CD4-positive, alpha-beta T cell treated with Interleukin-17A for 1 hour (primary cell): ENCODE data around the gene CD96.
"Not testable (repeated sequence)": the region's sequence is repeated elsewhere in the genome, so short reads cannot be mapped to it uniquely, and the experiment has no call there.

Experiments used
- DNase-seq: peaks from one replicate; pipeline ENCODE4 v3.0.0-alpha.2; 2020

CD96 gene, protein sequence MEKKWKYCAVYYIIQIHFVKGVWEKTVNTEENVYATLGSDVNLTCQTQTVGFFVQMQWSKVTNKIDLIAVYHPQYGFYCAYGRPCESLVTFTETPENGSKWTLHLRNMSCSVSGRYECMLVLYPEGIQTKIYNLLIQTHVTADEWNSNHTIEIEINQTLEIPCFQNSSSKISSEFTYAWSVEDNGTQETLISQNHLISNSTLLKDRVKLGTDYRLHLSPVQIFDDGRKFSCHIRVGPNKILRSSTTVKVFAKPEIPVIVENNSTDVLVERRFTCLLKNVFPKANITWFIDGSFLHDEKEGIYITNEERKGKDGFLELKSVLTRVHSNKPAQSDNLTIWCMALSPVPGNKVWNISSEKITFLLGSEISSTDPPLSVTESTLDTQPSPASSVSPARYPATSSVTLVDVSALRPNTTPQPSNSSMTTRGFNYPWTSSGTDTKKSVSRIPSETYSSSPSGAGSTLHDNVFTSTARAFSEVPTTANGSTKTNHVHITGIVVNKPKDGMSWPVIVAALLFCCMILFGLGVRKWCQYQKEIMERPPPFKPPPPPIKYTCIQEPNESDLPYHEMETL

DNA sequence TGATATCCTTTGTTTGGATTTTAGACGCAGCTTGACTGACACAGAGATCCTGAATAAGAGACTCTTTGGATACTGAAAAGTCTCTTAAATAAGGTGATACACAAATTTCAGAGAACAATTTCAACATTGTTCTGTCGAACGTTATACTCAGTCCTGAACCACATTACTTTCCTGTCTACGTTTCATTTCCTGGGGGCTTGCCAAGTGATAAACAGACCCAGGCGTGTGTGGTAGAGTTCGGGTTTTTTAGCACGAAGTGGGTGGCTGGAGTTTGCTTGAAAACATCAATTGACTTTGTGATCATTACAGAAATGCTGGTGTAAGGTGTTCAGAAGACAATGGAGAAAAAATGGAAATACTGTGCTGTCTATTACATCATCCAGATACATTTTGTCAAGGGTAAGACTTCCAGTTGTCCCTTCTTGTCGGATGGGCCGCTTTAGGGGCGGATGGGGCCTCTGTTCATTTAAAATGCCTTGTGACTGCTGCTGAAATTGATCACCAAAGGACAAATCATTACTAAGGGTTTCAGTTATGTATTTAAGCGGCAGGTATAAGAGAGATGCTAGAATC is at the start of gene CD96:
TSS of gene CD96 (plus strand) at position 287 of the 573 bp plus-strand sequence. CDS start at position 339, 52 bp downstream.
- DNase-seq, result peak; percentile 89

DNA sequence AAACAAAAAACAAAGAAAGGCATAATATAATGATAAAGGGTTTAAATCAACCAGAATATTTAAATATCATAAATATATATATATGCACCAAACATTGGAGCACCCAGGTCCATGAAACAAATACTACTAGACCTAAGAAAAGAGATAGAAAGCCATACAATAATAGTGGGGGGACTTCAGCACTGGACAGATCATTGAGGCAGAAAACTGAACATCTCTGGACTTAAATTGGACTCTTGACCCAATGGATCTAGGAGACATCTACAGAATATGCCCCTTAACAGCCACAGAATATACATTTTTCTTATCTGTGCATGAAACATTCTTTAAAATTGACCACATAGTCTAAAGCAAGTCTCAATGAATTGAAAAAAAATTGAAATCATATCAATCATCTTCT is 48.7 kb upstream of the CD96 start:
- no peak for DNase-seq

DNA sequence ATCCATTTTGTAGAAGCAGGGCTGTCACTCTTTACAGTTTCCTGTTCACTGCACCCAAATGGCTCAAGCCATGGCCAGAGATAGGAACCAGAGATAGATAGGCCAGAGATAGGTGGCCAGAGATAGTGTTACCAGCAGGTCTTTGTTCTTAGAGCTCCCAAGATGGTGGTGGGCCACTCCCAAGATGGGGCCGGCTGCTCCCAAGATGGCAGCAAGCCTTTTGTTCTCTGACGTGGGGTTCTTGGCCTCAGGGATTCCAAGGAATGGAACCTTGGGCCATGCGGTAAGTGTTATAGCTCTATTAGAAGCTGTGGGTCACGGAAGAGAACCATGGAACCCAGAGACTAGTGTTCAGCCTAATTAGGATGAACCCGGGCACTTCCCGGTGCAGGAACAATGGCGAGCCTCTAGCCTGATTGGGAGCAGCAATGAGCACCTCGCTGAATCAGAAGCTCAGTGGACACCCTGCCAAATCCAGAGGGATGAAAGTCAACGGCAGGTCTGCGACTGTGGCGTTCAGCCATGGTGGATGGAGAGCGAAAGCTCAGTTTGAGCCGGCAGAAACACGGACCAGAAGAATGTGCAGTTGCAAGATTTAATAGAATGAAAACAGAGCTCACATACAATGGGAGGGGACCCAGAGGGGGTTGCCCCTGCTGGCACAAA is 45.0 kb upstream of the CD96 start:
- no peak for DNase-seq

DNA sequence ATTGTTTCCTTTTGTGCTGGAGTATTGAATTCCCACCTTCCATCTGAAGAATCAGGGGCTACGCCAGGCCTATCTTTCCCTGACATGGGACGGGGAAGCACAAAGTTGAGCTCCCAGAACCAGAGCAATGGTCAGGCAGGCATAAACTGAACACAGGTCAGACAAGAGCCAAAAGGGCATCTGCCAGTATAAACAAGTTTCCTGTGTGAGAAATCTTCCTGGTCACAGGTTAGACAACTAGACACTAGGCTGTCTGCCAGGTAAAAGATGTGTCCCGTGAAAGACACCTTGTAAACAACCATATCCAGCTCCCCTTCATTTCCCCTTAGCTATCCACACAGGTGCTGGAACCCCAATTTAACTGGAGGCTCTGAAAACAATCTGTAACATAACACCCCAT is 44.0 kb upstream of the CD96 start:
- DNase-seq, result no peak

DNA sequence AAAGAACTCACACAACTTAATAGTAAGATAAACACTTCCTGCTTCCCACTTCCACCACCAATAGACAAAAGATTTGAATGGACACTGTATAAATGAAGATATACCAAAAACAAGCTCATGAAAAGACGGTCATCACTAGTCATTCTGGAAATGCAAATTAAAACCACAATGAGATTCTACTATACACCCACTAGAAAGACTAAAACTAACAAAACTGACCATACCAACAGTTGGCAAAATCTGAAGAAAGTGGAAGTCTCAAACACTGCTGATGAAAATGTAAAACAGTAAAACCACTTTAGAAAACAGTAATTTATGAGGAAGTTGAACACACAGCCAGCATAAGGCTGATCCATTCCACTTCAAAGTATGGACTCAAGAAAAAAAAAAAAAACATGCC is 35.6 kb upstream of the CD96 start:
- no peak for DNase-seq

DNA sequence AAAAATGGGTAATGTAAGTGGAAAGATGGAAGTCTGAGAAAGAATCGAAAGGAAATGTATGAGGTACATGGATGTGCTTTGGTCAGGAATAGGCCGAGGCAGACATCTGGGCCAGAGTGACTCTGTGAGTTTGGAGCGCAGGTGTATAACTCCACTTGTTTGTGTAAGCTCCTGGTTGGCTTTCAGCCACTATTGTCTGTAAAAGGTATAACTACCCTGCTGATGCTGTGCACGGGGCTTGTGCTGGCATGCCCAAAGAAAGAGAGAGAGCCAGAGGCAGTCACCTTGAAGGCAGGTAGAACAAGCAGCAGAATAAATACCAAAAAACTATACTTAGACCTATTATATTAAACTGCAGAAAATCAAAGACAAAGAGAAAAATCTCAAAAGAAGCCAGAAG is 32.7 kb upstream of the CD96 start:
- DNase-seq, result no peak

DNA sequence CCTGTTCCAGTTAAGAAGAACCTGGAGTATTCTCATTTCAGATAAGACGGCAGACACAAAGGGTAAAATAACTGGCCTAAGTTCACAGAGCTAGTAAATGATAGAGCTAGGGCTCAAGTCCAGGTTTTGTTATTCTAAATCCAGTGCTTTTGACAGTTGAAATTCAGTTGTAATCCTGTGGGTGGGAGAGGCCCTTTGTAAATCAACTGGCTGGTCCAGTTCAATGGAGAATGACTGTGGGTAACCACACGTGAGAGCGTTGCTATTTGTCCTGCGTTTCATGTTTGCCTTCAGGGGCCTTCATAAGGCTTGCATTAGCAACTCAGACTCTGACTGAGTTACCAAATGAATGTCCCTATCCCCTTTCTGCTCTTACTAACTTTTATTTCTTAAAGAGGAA is 24.2 kb upstream of the CD96 start:
- DNase-seq, result no peak

DNA sequence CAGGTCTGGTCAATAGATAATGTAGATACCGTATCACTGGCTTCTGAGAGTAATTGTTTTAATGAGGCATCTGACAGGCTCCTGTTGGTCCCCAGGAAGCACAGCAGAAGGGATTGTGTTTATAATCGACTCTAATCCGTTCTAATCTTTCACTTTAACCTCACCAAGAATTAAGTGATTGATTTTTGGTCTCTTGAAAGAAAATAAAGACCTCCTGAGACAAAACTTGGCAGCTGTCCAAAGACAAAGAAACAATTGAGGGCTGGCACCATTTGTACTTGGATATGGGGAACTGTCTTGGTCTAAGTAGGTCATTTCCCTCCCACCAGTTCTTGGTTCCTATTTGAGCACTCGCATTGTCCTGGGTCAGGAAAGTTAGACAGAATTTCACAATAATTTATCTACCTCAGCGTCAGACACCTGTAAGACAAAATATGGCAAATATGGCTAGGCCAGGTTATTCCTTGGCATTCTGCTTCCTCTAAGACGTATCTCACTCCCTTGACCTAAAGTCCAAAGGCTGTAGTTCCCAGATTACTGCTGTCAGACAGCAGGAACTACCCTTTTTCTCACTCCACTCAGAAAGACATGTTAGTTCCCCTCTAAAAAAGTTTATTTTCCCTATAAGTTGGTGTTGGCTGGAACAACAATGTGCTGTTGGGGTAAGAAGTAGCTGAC is 22.7 kb upstream of the CD96 start:
- no peak for DNase-seq

DNA sequence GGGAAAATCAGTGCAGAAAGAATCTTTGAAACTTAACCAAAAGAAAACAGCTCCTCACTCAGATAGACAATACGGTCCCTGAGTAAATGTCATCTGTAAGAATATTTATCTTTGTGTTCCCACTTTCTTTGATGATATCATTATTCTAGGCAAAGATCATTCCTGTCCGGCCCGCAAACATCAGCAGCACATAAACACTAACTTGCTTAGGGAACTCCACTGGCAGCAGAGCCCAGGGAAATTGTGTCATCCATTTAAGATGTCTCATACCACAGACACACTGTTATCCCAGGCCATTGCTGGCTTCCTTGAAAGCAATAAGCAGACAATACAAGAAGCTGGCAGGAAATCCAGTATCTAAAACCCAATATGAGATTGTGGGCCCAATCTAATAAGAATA is 20.1 kb upstream of the CD96 start:
- no peak for DNase-seq

DNA sequence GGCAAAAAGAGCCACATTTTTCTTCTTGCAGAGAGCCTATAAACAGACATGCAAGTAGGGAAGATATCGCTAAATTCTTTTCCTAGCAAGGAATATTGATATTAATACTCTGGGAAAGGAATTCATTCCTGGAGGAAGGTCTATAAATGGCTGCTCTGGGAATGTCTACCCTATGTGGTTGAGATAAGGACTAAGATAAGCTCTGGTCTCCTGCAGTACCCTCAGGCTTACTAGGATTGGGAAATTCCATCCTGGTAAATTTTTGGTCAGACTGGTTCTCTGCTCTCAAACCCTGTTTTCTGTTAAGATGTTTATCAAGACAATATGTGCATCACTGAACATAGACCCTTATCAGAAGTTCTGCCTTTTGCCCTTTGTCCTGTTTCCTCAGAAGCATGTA is 17.5 kb upstream of the CD96 start:
- DNase-seq, result not testable (repeated sequence)

DNA sequence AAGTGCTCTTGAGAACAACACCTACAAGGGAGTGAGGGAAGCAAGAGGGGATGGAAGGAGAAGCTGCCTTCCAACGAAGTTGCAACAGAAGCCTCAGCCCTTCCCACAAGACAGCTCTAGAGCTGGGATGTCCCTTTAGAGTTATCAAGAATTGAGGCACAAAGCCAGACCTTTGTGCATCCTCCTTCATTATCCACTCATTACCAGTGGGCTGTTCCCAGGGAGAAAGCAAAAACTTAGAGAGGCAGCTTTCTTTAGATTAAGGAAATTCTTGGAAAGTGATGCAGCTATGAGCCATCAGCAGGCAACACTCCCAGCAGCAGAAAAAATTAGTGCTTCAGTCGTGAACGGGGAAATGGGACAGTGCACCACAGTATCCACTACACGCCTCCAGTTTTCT is 10.6 kb upstream of the CD96 start:
- no peak for DNase-seq

DNA sequence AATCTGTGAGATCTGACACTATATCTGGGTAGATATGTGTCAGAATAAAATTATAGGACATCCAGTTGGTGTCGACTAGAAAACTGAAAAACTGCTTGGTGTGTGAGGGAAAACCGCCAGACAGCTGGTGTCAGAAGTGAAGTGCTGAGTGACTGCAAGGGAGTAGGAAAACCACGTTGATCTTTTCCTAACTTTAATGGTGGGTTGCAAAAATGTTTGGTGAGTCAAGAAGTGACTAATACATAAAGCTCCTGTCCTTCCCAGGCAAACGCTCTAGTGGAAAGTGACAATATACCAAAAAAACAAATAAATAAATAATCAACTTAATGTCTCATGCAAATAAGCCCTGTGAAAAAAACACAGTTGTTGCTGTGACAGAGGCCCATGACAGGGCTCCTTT is 7.3 kb upstream of the CD96 start:
- no peak for DNase-seq

DNA sequence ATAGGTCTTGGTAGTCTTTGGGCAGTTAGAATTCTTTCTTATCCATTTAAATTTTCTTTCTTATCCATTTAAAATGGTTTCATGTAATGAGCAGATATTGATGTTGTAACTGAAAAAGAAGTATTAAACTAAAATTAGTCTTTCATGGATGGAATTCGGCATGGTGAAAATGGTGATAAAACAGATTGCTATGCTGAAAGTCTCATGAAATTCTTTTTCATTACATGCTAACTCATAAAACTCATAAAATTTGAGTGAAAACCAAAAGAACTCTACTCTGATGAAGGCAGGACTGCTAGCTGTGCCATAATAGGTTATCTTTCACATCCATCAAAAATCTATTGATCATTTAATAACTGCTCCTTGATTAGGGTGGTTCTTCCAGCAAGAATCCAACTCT is 3.9 kb upstream of the CD96 start:
- no peak for DNase-seq

DNA sequence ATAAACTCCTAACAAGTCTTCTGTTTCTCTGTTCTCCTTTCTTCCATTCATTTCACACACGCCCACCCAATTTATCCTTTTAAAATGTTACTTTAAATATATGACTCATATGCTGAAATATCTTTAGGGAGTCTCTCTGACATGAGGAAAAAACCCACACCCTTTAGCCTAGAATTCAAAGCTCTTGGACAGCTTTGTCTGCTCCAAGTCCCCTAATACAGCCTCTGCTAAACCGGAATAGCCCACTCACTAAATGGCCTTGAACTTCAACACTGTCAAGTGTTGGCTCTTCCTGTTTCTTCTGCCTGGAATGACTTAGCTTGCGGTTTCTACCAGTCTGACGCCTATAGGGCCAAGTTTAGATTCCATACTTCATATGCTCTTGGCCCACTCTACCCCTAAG is 3.3 kb upstream of the CD96 start:
- DNase-seq, result no peak

DNA sequence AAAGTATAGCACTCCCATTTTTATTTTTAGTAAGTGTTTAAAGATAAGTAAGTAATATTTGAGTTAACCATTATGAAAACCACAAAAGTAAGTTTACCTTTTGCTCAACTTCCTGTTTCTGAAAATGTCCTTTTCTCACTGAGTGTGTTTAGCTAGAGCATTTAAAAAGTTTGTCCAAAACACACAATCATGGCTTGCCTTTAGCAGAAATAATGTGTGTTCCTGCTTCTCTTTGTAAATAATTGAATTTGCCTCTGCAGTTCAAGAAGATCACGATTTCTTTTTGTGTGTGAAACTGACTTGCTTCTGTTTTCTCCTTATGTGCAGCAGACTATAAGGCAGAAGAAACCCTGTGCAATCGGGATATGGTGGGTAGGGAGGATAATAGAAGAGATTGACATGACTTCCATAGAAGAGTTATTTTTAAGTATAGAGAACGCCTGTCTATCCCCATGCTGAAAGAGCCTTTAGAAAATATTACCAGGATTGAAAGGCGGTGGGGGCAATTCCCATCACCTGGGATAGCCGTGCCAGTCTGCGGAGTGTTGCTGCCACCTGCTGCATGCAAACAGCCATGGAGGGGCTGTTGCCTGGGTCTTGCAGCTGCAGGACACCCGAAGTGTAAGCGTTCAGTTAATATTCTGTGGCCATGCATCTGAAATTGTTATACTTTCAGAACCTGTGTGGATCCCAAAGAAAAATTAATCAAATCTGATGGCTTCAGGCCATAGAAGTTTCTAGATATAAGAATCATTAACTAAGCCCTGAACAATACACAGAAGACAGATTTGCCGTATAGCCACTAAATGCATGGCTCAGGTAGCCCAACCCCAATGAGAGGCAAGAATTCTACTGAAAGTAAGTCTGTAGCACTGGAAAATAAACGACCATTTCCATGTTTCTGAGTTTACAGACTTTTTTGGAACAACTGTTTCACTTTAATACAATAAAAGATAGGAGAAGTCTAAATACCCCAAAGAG is 2.4 kb upstream of the CD96 start:
- DNase-seq, result peak; percentile 69

DNA sequence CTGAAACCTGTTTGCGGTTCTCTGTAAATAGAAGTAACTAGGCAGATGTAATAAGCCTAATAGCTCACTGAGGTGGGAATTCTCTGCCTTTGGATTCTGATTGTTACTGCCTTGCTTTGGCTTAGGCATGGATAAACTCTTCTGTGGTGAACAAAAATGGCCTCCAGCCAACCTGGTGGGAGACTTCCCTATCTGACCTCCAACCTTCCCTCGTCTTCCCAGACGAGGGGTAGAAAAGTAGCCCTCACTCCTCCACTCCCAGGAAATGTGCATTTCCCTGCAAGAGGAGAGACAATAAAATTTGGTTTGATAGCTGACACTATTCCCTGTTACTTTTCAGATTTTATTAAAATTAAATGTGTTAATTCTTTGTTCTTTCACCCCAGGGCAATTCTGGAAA is 606 bp upstream of the CD96 start:
- no peak for DNase-seq

DNA sequence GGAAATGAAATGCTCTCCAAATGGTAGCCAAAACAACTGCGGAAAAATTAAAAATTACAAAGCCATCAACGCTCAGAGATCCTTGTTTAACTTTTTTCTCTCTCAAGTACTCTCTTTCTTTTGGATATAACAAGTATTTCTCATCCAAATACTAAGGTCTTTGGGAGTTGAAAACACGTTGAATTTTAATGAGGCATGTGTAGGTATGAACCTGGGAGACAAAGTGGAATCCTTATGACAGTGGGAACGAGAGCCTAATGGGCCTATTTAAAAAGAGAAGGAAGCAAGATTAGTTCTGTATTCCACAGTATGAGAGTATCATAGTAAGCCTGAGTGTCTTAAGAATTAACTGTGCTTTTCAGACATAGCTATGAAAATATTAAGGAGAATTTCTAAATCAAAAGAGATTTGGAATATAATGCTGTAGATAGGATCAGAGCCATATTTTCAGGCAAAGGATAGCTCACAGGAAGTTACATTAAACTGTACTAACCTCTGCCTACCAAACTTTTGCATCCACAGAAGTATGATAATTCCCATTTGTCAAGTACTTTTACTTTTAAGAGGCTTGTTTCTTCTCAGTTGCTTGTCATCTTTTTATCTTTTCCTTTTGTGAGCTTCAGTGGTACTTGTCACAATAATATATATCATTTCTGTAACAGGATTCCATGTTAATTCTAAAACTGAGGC is 759 bp downstream of the CD96 start:
- peak; percentile 36 for DNase-seq

DNA sequence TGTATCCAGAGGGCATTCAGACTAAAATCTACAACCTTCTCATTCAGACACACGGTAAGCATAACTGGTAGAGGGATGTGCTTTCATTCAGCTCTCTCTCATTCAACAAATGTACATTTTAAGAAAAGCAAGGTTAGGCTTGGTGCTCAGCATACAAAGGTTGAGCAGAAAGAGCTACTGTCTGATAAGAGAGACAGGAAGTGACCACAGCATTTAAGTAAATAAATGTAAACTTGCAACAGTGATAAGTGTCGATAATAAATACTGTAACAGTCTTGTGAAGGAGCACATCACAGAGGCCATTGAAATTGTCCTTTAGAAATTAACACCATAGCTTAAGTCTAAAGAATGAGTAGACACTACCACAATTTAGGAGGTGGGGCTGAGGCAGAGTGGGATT is 3.4 kb downstream of the CD96 start:
- DNase-seq, result no peak

DNA sequence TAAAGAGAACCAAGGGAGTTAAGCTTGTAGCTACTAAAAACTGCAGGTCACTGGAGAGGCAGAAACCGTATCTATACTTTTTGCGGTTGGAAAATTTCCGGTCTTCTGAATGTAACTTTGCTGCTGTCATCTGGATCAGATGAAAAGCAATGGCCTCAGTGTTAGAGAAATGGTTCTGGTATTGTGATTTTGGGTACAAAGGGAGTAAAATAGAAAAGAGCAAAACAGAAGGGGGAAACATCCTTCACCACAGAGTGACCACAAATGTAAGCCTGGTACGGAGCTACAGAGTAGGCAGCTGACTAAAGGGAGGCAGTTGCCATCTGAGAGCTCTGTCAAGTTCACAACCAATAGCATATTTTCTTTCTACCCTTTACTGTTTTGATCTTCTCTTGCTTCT is 5.6 kb downstream of the CD96 start:
- peak; percentile 74 for DNase-seq

DNA sequence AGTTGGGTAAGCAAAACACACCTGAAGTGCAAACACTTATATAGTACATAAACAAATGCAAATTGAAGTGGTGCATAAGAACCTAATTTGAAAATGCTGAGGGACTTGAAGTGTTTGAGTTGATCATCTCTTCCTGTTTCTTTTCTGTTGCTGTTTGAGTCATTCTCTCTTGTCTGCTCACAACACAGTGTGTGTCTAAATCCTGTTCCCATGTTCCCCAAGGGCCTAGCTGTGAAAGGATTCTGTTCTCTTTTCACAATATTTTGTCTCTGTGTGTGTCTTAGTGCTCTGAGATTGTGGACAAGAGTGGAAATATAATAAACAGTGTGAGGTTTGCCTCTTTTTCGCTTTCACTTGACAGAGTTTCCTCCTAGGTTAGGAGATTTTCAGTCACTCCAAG is 6.1 kb downstream of the CD96 start:
- DNase-seq, result peak; percentile 44

DNA sequence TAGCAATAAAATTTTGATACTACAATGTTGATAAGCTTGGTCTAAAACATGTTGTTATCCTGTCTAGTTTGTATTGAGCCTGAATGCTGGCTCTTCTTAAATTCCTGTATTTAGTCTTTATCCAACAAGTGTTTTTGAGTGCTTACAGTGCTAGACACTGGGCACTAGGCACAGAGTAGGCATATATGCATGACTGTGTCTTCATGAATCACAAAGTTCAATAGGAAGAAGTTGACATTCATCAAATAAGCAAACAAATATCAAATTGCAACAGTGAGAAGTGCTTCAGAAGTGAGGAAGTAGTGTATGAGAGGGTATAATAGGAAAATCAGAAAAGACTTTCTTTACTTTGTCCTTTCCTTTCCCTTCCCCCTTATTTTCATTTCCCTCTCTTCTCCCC is 6.8 kb downstream of the CD96 start:
- DNase-seq, result no peak
